ENCODE measurements around the gene SHANK2.
A peak's percentile ranks its signal among the peaks of the same experiment; 100 is the strongest.

The SHANK2 gene

GRCh38 chr11:71252269-71252769, at the start of gene SHANK2:
Gene SHANK2 (minus strand): TSS chr11:71252577. CDS start chr11:71147326, 105,251 bp downstream.
- DNase-seq = no peak

DNA sequence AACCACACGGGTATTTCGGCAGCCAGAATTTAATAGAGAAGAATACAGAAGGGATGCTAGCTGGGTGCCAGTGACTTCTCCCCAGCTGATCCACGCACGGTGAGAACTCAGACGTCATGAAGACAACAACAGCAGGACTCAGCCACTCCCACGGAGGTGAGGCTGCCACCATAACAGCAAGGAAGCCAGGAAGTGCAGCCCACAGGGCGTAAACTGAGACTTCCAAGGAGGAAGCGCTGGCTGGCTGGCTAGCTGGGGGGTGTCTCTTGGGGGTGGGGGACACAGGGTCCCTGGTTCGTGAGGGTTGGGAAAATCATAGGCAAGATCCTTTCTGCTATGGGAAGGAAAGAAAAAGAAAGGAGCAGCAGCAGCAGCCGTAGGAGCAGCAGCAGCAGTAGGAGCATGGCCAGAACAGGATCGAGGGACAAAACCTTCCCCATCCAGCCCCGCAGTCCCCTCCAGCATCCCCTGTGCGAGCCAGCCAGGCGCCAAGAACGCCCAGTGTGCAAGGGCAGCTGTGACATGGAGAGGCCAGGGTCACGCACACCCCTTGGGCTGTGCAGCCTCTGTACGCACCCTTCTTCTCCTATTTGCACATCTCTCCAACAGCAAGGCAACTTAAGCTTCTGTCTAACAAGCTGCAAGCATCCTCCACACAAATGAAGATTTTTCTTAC, 49.6 kb upstream of the SHANK2 start:
- DNase-seq = peak; percentile 27

DNA sequence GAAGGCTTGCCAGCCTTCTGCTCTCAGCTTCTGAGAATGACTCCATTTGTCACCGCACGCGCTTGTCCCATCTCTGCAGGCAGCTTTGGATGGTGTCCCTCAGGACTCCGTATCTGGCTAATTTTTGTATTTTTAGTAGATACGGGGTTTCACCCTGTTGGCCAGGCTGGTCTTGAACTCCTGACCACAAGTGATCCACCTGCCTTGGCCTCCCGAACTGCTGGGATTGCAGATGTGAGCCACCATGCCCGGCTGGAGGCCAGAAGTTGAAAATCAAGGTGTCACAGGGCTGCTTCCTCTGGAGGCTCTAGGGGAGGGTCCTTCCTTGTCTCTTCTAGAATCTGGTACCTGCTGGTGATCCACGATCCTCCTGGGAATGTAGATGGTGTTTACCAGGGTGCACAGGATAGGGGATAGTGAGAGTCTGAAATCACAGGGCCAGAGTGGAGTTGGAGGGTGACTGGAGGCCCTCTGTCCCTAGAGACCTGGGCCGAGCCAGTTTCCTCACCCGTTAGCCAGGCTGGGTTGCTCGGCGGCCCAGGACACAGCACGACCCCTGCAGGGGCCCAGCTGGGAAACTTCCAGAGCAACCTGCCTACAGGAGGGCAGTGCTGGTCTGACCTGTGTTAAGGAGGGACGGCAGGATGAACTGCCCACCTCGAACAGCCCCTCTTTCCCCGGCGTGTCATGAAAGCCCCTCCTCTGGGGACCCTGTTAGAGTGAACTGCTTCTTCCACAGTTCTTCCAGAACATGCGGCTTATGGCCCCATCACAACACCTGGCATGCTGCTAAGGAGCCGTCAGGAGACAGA, 48.9 kb upstream of the SHANK2 start:
- peak; percentile 38 for DNase-seq

- no peak for DNase-seq
Observed at GRCh38 chr11:71300187-71300586, 47.8 kb upstream of the SHANK2 start.

DNA sequence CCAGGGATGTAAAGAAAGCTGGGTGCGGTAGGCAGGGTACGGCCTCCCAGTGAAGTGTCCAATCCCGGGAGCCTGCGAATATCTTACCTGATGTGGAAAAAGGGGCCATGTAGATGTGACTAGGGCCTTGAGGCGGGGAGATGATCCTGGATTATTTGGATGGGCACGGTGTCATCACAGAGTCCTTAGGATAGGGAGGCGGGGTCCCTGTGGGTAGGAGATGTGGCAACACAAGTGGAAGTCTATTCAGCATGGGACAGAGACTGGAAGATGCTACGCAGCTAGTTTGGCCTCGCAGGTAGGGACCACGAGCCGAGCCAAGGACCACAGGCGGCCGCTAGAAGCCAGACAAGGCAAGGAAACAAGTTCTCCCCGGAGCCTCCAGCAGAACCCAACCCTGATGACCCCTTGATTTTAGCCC, 46.4 kb upstream of the SHANK2 start:
- DNase-seq = peak; percentile 38

GRCh38 chr11:71298016-71298550, 45.7 kb upstream of the SHANK2 start:
- peak; percentile 16 for DNase-seq

DNA sequence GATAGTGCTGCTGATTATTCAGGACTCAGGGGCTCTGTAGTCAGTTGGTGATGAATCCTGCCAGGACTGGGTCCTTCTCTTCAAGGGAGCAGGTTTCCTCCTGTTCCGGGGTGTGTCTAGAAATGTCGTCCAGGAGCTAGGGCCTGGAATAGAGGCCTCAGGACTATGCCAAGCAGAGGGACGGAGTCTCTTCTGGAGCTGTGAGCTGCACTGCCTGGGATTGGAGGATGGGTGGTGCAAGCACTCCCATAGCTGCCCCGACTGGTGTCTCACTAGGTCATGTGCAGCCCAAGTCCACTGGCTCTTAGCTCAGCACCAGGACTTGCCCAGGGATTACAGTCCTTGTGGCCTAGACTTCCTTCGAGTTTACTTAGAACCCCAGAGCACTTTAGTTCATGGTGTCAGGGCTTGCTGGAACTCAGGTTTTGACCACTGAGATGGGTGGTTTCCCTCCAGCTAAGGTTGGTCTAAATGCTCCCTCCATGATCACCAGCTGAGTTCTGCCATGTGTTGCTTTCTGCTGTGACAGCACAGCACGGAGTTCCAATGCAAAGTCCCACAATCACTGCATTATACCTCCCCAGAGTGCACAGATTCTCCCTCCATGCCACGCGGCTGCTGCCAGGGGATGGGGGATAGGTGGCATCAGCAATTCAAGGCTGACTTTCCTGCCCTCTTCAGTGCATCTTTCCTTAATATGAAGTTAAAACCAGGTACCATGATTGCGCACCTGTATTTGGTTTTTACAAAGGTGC, 42.6 kb upstream of the SHANK2 start:
- peak; percentile 5 for DNase-seq

DNA sequence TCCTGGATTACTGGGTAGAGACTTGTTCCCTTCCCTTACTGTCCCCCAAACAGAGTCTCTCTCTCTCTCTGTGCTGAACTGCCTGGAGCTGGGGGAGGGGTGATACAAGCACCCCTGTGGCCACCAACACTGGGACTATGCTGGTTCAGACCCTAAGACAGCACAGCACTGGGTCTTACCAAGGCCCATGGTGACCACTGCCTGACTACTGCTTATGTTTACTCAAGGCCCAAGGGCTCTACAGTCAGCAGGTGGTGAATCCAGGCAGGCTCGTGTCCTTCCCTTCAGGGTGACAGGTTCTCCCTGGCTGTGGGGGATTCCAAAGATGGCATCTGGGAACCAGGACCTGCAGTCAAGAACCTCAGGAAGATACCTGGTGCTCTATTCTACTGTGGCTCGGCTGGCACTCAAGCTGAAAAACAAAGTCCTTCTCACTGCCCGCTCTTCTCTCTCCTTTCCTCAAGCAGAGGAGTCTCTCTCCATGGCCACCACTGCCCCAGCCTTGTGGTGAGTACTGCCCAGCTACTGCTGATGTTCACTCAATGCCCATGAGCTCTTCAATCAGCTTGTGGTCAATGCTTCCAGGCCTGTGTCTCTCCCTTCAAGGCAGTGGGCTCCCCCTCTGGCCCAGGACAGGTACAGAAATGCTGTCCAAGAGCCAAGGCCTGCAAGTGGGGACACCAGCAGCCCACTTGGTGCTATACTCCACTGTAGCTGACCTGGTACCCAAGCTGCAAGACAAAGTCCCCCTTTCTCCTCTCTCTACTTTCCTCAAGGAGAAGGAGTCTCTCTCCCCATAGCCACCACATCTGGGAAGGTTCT, 41.8 kb upstream of the SHANK2 start:
- DNase-seq = peak; percentile 30

DNA sequence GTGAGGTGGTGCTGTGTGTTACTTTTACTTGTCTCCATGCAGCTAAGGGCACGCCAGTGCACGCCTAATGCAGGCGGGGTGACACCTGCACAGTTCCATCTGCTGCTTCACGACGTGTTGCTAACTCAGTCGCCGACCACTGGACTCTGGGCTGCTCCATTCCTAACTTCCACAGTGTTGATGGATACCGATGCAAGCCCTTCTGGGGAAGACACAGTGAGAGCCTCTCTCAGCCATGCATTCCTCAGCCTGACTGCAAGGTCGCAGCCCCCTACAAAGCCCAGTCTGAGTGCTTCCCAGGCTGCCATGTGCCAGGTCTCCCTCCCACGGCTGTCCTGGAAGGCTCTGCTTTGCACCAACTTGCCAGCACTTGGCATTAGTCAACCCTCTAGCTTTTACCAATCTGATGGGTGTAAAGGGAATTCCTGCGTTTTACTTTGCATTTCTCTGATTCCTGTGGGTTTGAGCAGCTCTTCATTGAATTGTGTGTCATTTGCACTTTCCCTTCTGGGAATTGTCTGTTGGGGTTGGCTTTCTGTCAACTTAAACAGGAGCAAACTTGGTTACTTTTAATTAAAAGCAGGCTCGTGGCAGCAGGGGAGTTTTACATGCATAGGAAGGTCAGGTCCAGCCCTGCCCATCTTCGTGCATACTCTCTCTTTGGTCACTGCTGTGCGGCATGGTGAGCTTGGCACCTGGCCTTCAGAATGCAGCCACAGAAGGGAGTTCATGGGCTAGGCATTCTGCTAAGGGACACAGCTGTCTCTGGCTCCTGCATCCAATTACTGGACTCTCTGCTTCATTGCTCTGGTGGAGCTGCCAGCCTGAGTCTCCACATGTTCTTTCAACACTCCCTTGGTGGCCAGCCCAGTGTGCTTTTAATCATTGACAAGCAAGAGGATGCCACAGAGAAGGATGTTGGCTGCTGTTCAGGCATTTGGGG, 34.6 kb upstream of the SHANK2 start:
- peak; percentile 46 for DNase-seq

GRCh38 chr11:71285111-71285510, 32.7 kb upstream of the SHANK2 start:
- DNase-seq = peak; percentile 38

GRCh38 chr11:71284525-71285092, 32.2 kb upstream of the SHANK2 start:
- peak; percentile 53 for DNase-seq

GRCh38 chr11:71283971-71284441, 31.6 kb upstream of the SHANK2 start:
- DNase-seq = peak; percentile 28

DNA sequence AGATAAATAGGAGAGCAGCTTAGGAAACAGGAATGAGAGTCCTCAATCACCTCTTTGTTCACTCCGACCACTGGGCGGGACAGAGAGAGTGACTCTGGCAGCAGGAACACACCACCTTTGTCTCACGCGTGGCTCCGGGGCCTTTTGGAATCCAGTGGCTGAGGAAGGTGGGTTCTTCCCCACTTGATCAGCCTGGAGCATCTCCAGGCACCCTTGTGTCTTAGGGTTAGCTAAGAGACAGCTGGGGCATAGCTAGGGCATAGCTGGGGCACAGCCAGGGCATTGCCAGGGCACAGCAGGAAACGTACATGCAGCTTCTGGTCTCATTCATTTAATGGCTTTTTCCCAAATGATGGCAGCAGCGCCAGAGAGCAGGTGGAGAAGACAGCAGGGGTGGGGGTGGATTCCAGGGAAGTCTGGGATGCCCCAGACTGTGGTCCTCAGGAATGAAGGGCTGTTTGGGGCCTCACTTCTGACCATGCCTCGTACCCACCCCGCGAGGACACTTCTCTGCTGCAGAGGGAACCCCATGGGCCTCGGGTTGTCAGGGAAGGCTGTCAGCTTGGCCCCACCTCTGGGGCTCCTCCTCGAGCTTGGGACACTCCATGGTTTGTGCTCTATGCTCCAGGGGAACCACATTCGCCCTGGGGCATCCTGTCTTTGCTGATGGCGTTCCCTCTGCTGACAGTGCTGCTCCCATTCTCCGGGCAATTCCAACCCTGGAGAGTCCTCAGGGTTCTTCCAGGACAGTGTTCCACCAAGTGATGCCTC, 30.4 kb upstream of the SHANK2 start:
- peak; percentile 36 for DNase-seq

GRCh38 chr11:71281831-71282230, 29.5 kb upstream of the SHANK2 start:
- peak; percentile 4 for DNase-seq

GRCh38 chr11:71281204-71281603, 28.8 kb upstream of the SHANK2 start:
- DNase-seq = peak; percentile 2

GRCh38 chr11:71279916-71280645, 27.7 kb upstream of the SHANK2 start:
- DNase-seq = peak; percentile 19

DNA sequence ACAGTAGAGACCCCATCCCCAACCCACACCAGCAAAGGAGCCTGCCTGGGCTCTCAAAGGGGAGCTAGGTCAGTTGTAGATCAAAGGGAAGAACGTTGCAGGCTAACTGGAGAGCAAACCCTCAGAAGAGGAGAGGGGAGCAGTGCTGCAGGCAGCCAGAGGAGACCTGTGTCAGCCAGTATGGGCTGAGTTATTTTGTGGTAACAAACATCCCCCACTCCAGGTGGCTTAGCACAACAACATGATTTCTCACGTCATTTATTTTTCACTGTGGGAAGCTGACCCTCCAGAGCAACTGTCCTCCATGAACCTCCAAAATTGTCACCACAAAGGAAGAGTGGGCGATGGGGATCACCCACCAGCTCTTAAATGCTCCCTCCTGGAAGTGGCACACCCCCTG, 19.8 kb upstream of the SHANK2 start:
- peak; percentile 6 for DNase-seq

- peak; percentile 12 for DNase-seq
Observed at GRCh38 chr11:71269603-71270511, 17.5 kb upstream of the SHANK2 start.

Measured in activated effector memory CD4-positive, alpha-beta T cell treated with anti-CD3 and anti-CD28 coated beads, Interleukin-2, amount 50 U/mL, for 16 hours (primary cell).